PC-3 (cell line): ENCODE results near the gene KCNJ10. TPM values are rescaled to one million over a fixed set of nuclear protein-coding genes. Genes with fewer than 3 reads are reported as not detected.

Experiments
- ATAC-seq: fragments of 200-7000 bp; cut with Tn5 transposase; 2 replicates; pipeline ENCODE4 v1.9.1; 2020; ENCODE audit warnings: mild to moderate bottlenecking, moderate library complexity
- BruUV-seq: library from RNA; stranded (reverse); fragments of 400-500 nt; replicated peaks from 2 replicates; lab custom pipeline; 2021; lab: Mats Ljungman, UMichigan
- CTCF ChIA-PET: fragments of 300-600 bp; sonication (Branson Sonifier 250); formaldehyde crosslinking; loops from one replicate; lab custom pipeline; 2022; ENCODE audit warnings: antibody characterized with exemption; lab: Charles Lee
- POLR2A ChIA-PET: fragments of 300-600 bp; sonication (Branson Sonifier 250); formaldehyde crosslinking; loops from one replicate; lab custom pipeline; 2022; ENCODE audit warnings: antibody characterized with exemption; ENCODE audit not compliant: unreplicated experiment; lab: Charles Lee
- DNase-seq: peaks from one replicate; pipeline ENCODE4 v3.0.0-alpha.2; 2015
- H2AFZ ChIP-seq: fragments of 300-600 bp; sonication (generic); 2 replicates; pipeline ENCODE4 v1.6.0; 2016; ENCODE audit warnings: antibody characterized with exemption, low read length
- H3F3A ChIP-seq: fragments of 300-600 bp; sonication (generic); one replicate; pipeline ENCODE4 v1.6.0; 2017; ENCODE audit warnings: antibody characterized with exemption, low read length, control low read depth, mild to moderate bottlenecking; ENCODE audit not compliant: unreplicated experiment
- H3K27ac ChIP-seq: fragments of 300-600 bp; sonication (generic); 2 replicates; pipeline ENCODE4 v1.5.1; 2016; ENCODE audit warnings: mild to moderate bottlenecking, low read length
- H3K27me3 ChIP-seq: fragments of 300-600 bp; sonication (generic); 2 replicates; pipeline ENCODE4 v1.6.1; 2016; ENCODE audit warnings: low read length, mixed read lengths
- H3K36me3 ChIP-seq: fragments of 300-600 bp; sonication (generic); 2 replicates; pipeline ENCODE4 v1.6.1; 2016; ENCODE audit warnings: low read depth, mixed run types, low read length, mixed read lengths
- H3K4me1 ChIP-seq: fragments of 300-600 bp; sonication (generic); 2 replicates; pipeline ENCODE4 v1.5.1; 2016; ENCODE audit warnings: low read length; ENCODE audit not compliant: insufficient read depth
- H3K4me2 ChIP-seq: fragments of 300-600 bp; sonication (generic); 2 replicates; pipeline ENCODE4 v1.6.0; 2016; ENCODE audit warnings: low read length
- H3K4me3 ChIP-seq: fragments of 300-600 bp; sonication (generic); 2 replicates; pipeline ENCODE4 v1.5.1; 2016; ENCODE audit warnings: mild to moderate bottlenecking, low read length, mixed read lengths
- H3K79me2 ChIP-seq: fragments of 300-600 bp; sonication (generic); 2 replicates; pipeline ENCODE4 v1.6.1; 2017; ENCODE audit warnings: low read length, mixed read lengths
- H3K9ac ChIP-seq: fragments of 300-600 bp; sonication (generic); 2 replicates; pipeline ENCODE4 v1.6.0; 2016; ENCODE audit warnings: mild to moderate bottlenecking, low read length
- H3K9me2 ChIP-seq: fragments of 300-600 bp; sonication (generic); replicated peaks from 2 replicates; pipeline ENCODE4 v1.6.1; 2016; ENCODE audit warnings: mixed run types, low read length, mixed read lengths
- H3K9me3 ChIP-seq: fragments of 300-600 bp; sonication (generic); 2 replicates; pipeline ENCODE4 v1.6.1; 2016; ENCODE audit warnings: low read length, mixed read lengths
- H4K20me1 ChIP-seq: fragments of 300-600 bp; sonication (generic); 2 replicates; pipeline ENCODE4 v1.6.1; 2016; ENCODE audit warnings: low read length, mixed read lengths
- EZH2 ChIP-seq: fragments of 300-600 bp; sonication (generic); IDR thresholded peaks from one replicate; pipeline ENCODE4 v1.6.1; 2017; ENCODE audit warnings: antibody characterized with exemption, mild to moderate bottlenecking, low read length; ENCODE audit not compliant: unreplicated experiment
- EZH2phosphoT487 ChIP-seq: fragments of 300-600 bp; sonication (generic); IDR thresholded peaks from 2 replicates; pipeline ENCODE4 v1.6.1; 2018; ENCODE audit warnings: mild to moderate bottlenecking, antibody characterized with exemption, low read length, borderline replicate concordance
- intact Hi-C: fragments of 100-400 bp; cut with micrococcal nuclease; formaldehyde crosslinking; loops from 2 replicates; pipeline ENCODE4 v1.9.0; 2023
- total RNA-seq: library from RNA; depleted of rRNA; stranded (reverse); fragments of >200 nt; gene quantifications from 2 replicates; pipeline ENCODE4 v1.2.3, GENCODE V29; 2014
- TF ChIP-seq, protein P1 (sequence below): fragments of 300-600 bp; sonication (generic); conservative IDR thresholded peaks from 2 replicates; pipeline ENCODE4 v1.5.1; 2017; ENCODE audit warnings: antibody characterized with exemption, low read depth, mild to moderate bottlenecking, low read length

KCNJ10 gene
- total RNA-seq, 1 experiment from 2014 or later: 0.15 TPM

DNA sequence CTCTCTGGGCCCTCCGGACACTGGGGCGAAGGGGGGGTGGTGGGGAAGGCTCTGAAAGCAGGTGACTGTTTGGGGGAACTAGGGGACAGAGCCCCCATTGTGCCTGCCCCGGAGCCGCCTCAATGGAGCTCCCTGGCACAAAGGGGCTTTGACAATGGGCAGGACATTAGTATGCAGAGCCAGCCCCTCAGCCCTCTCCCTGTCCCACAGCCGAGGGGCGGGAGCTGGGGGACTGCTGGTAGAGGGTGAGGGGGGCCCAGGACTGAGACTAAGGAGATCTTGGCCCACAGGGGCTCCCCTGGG lies 7.8 kb downstream of the KCNJ10 start:
- intact Hi-C loops: no loop called here
- H3K9ac ChIP-seq: no peak overlapping the region
- no TSS peak for BruUV-seq
- H3K79me2 ChIP-seq: no peaks in the 10 kb centered on the region
- no peak for DNase-seq
- ChIA-PET CTCF (no interaction called here), POLR2A (no interaction called here)
- H2AFZ ChIP-seq: no peak overlapping the region
- H3K36me3 ChIP-seq: no peaks in the 10 kb centered on the region
- H3K9me2 ChIP-seq: no peaks in the 10 kb centered on the region
- H3K4me2 ChIP-seq: no peak overlapping the region
- no peak for ATAC-seq
- TF ChIP-seq, protein P1, sequence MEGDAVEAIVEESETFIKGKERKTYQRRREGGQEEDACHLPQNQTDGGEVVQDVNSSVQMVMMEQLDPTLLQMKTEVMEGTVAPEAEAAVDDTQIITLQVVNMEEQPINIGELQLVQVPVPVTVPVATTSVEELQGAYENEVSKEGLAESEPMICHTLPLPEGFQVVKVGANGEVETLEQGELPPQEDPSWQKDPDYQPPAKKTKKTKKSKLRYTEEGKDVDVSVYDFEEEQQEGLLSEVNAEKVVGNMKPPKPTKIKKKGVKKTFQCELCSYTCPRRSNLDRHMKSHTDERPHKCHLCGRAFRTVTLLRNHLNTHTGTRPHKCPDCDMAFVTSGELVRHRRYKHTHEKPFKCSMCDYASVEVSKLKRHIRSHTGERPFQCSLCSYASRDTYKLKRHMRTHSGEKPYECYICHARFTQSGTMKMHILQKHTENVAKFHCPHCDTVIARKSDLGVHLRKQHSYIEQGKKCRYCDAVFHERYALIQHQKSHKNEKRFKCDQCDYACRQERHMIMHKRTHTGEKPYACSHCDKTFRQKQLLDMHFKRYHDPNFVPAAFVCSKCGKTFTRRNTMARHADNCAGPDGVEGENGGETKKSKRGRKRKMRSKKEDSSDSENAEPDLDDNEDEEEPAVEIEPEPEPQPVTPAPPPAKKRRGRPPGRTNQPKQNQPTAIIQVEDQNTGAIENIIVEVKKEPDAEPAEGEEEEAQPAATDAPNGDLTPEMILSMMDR: no peak
- TF ChIP-seq EZH2 (no peak), EZH2phosphoT487 (no peak)
- H3K27me3 ChIP-seq: peaks cover 64% of the 10 kb centered on the region
- H3K4me1 ChIP-seq: no peaks in the 10 kb centered on the region
- no peak overlapping the region for H3K27ac ChIP-seq
- H3K9me3 ChIP-seq: no peaks in the 10 kb centered on the region
- H3F3A ChIP-seq: no peaks in the 10 kb centered on the region
- H3K4me3 ChIP-seq: no peak overlapping the region
- H4K20me1 ChIP-seq: no peaks in the 10 kb centered on the region

DNA sequence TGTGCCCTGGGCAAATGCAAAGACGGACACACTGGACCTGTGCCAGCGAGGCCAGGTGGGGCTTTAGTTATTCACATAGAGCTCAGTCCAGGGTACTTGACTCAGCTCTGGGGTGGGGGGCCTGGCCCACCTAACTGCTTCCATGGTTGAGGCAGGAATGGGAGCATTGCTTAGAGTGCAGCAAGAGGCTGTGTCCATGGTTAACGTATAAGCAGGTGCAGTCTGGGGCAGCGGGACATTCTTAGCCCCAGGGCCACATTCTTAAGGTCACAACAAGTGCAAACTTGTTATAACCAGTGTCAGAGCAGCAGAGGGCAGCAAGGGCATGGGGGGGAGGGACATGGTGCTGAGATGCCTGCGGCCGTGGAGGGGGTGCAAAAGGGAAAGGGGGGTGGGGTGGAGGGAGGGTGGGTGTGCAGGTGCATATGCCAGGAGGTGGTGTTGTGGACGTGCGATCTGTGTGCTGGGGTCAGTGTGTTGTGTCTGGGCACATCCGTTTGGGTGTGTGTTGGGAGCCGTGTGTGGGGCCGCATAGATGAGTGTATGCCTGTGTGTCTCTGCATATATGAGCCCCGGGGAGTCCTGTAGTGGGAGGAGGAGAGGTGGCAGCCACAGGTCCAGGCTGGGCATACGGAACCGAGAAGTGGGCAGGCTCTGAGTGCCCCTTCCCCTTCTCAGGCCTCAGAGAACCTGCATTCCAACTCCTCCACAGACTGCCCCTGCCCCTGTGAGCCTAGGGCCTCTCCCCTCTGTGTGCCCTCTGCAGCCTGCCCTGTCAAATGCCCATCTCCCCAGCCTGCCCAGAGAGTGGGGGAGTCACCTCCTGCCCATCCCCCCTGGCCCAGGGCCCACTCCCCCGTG lies 8.4 kb downstream of the KCNJ10 start:
- Histone ChIP-seq H3F3A (no peaks in the 10 kb centered on the region), H3K79me2 (no peaks in the 10 kb centered on the region), H3K27me3 (peaks cover 60% of the 10 kb centered on the region), H3K4me3 (no peak overlapping the region), H4K20me1 (no peaks in the 10 kb centered on the region), H3K4me2 (no peak overlapping the region), H3K36me3 (no peaks in the 10 kb centered on the region), H3K27ac (no peak overlapping the region), H2AFZ (no peak overlapping the region), H3K9me2 (no peaks in the 10 kb centered on the region), H3K9ac (no peak overlapping the region), H3K9me3 (no peaks in the 10 kb centered on the region), H3K4me1 (no peaks in the 10 kb centered on the region)
- DNase-seq (no peak), ATAC-seq (no peak)
- intact Hi-C loops: no loop called here
- ChIA-PET CTCF (no interaction called here), POLR2A (no interaction called here)
- TF ChIP-seq, protein P1: no peak
- TF ChIP-seq EZH2 (no peak), EZH2phosphoT487 (no peak)
- BruUV-seq: no TSS peak

DNA sequence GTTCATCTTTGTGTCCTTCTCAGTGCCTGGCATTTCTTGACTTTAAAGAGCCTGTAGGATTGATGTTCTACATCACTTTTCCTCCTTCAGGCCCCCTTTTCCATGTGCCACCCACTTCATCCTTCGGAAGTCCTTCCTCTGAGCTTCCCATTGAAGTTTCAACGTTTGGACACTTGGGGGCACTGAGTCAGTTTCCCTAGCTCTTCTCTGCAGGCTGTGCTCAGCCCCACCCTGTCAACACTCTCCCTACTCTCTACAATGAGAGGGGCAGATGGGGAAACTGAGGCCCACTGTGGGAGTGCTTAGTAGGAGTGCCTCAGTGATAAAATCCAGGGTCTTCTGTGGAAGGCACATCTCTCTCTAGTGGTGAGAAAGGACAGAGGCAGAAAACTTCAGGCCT lies 11.9 kb downstream of the KCNJ10 start:
- Histone ChIP-seq H3K9ac (no peak overlapping the region), H3K27me3 (peaks cover 61% of the 10 kb centered on the region), H3K9me2 (no peaks in the 10 kb centered on the region), H3K27ac (no peak overlapping the region), H3K36me3 (no peaks in the 10 kb centered on the region), H2AFZ (no peak overlapping the region), H4K20me1 (no peaks in the 10 kb centered on the region), H3K4me3 (no peak overlapping the region), H3K4me2 (no peak overlapping the region), H3K79me2 (no peaks in the 10 kb centered on the region), H3K9me3 (no peaks in the 10 kb centered on the region), H3K4me1 (no peaks in the 10 kb centered on the region), H3F3A (no peaks in the 10 kb centered on the region)
- ATAC-seq (peak; percentile 49; the same call in 1 of the 2 replicates), DNase-seq (peak; percentile 22)
- ChIA-PET POLR2A (no interaction called here), CTCF (interaction anchor here (0.7 to 0.9 kb wide), 2 partner anchors 20 to 28 kb away, joined by 3 to 4 read pairs; no protein-coding TSS in a partner anchor)
- BruUV-seq: no TSS peak
- intact Hi-C loops: no loop called here
- TF ChIP-seq, protein P1: peak; percentile 45
- no peak for TF ChIP-seq EZH2phosphoT487
